GM23338 (cell line): ENCODE data around the gene TRIM31. TPM values are rescaled to one million over a fixed set of nuclear protein-coding genes. Genes with fewer than 3 reads are reported as not detected.

Source experiments
- ATAC-seq: fragments of 200-7000 bp; cut with Tn5 transposase; 3 replicates; pipeline ENCODE4 v1.9.1; 2020
- DNase-seq: peaks from one replicate; pipeline ENCODE4 v3.0.0-alpha.2; 2015; ENCODE audit warnings: low spot score
- H2AFZ ChIP-seq: fragments of 200-600 bp; sonication (generic); 2 replicates; pipeline ENCODE4 v1.8.0; 2016; ENCODE audit warnings: antibody characterized with exemption, mild to moderate bottlenecking, moderate library complexity
- H3F3A ChIP-seq: fragments of 200-600 bp; sonication (generic); replicated peaks from 2 replicates; pipeline ENCODE4 v1.8.0; 2017; ENCODE audit warnings: antibody characterized with exemption, mixed run types, low read depth
- H3K27ac ChIP-seq: fragments of 200-600 bp; sonication (generic); 2 replicates; pipeline ENCODE4 v1.6.1; 2016; ENCODE audit warnings: low read depth
- H3K27me3 ChIP-seq: fragments of 200-600 bp; sonication (generic); 2 replicates; pipeline ENCODE4 v1.8.0; 2016; ENCODE audit warnings: mild to moderate bottlenecking, mixed run types, moderate library complexity; ENCODE audit not compliant: insufficient read depth
- H3K36me3 ChIP-seq: fragments of 200-600 bp; sonication (generic); 2 replicates; pipeline ENCODE4 v1.8.0; 2016; ENCODE audit warnings: mild to moderate bottlenecking; ENCODE audit not compliant: insufficient read depth
- H3K4me1 ChIP-seq: fragments of 200-600 bp; sonication (generic); 2 replicates; pipeline ENCODE4 v1.8.0; 2016; ENCODE audit warnings: mild to moderate bottlenecking, moderate library complexity; ENCODE audit not compliant: insufficient read depth
- H3K4me2 ChIP-seq: fragments of 200-600 bp; sonication (generic); 2 replicates; pipeline ENCODE4 v1.7.1; 2017; ENCODE audit warnings: mixed run types
- H3K4me3 ChIP-seq: fragments of 200-600 bp; sonication (generic); 2 replicates; pipeline ENCODE4 v1.6.1; 2016; ENCODE audit warnings: mixed run types
- H3K79me2 ChIP-seq: fragments of 200-600 bp; sonication (generic); replicated peaks from 2 replicates; pipeline ENCODE4 v1.8.0; 2017; ENCODE audit warnings: mild to moderate bottlenecking; ENCODE audit not compliant: insufficient read depth
- H3K9me2 ChIP-seq: fragments of 200-600 bp; sonication (generic); 2 replicates; pipeline ENCODE4 v1.8.0; 2017; ENCODE audit not compliant: insufficient read depth
- H4K20me1 ChIP-seq: fragments of 200-600 bp; sonication (generic); replicated peaks from 2 replicates; pipeline ENCODE4 v1.8.0; 2017; ENCODE audit warnings: mild to moderate bottlenecking; ENCODE audit not compliant: insufficient read depth
- H3K27ac Mint-ChIP-seq: 2 replicates; pipeline ENCODE4 v1.8.0; 2020; ENCODE audit warnings: inconsistent platforms, mild to moderate bottlenecking, moderate library complexity, mixed read lengths
- H3K27me3 Mint-ChIP-seq: 3 replicates; pipeline ENCODE4 v1.8.0; 2022; ENCODE audit warnings: low read depth, mild to moderate bottlenecking, moderate library complexity, mixed read lengths, inconsistent platforms; ENCODE audit not compliant: insufficient read depth, poor library complexity
- H3K36me3 Mint-ChIP-seq: 3 replicates; pipeline ENCODE4 v1.8.0; 2021; ENCODE audit warnings: low read depth, mild to moderate bottlenecking, inconsistent platforms, moderate library complexity, mixed read lengths
- H3K4me1 Mint-ChIP-seq: 3 replicates; pipeline ENCODE4 v1.8.0; 2020; ENCODE audit warnings: mild to moderate bottlenecking, inconsistent platforms, mixed read lengths
- H3K4me3 Mint-ChIP-seq: 3 replicates; pipeline ENCODE4 v1.8.0; 2021; ENCODE audit warnings: moderate library complexity, mild to moderate bottlenecking, inconsistent platforms, mixed read lengths
- H3K9me3 Mint-ChIP-seq: 3 replicates; pipeline ENCODE4 v1.8.0; 2020; ENCODE audit warnings: moderate library complexity, mild to moderate bottlenecking, inconsistent platforms, mixed read lengths
- CREB1 ChIP-seq: fragments of 250-450 bp; sonication (Bioruptor Pico); IDR thresholded peaks from 2 replicates; pipeline ENCODE4 v1.5.0; 2020; ENCODE audit warnings: low read depth, mild to moderate bottlenecking, moderate library complexity
- polyA plus RNA-seq: library from polyadenylated mRNA; unstranded; fragments of >200 nt; fragmentation: Nextera tagmentation; extraction: Ambion mirVana; gene quantifications from 2 replicates; pipeline ENCODE4 v1.2.1, GENCODE V29; 2016
- total RNA-seq: library from RNA; depleted of rRNA; stranded (reverse); fragments of >200 nt; shearing (Covaris generic); gene quantifications from 2 replicates; pipeline ENCODE4 v1.2.3, GENCODE V29; 2014
- TF ChIP-seq, protein P1 (sequence below), 2 experiments: fragments of 200-600 bp in 1 of 2; sonication (generic) in 1 of 2; conservative IDR thresholded peaks; 2 replicates each; pipeline versions ENCODE4 v1.5.1 to v1.6.1; 2016 to 2017; ENCODE audit warnings: antibody characterized with exemption in 2 of 2, low read depth in 2 of 2, mild to moderate bottlenecking in 2 of 2, moderate library complexity in 1 of 2
- TF ChIP-seq, protein P2 (sequence below): IDR thresholded peaks from one replicate; pipeline ENCODE4 v1.6.1; 2018; ENCODE audit warnings: antibody characterized with exemption; ENCODE audit not compliant: unreplicated experiment

The TRIM31 gene
- total and polyA plus RNA-seq, 2 experiments from 2014 or later = 0.26 TPM; not detected in 1

DNA sequence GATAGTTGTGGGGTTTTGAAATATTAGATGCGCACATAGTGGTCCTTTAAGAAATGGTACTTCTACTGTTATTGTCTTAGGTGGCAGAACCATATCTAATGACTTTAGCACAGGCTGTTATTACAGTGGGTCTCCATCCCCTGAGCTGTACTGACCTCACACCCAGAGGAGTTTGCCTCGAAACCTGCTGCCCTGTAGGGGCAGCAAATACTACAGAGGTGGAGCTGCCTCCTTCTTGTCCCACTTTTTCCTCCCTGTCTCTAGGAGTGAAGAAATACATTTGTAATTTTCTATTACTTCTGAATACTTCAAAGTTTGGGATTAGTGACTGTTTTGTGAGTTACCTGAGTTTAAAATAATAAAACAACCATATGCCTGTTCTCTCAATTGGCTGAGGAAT lies 8.2 kb downstream of the TRIM31 start:
- no peak overlapping the region for H3K4me3 Mint-ChIP-seq
- no peak overlapping the region for H3K27ac ChIP-seq
- ATAC-seq (no peak), DNase-seq (peak; percentile 43)
- no peaks in the 10 kb centered on the region; the same call in 2 of the 3 replicates for H3K36me3 Mint-ChIP-seq
- TF ChIP-seq, protein P1, sequence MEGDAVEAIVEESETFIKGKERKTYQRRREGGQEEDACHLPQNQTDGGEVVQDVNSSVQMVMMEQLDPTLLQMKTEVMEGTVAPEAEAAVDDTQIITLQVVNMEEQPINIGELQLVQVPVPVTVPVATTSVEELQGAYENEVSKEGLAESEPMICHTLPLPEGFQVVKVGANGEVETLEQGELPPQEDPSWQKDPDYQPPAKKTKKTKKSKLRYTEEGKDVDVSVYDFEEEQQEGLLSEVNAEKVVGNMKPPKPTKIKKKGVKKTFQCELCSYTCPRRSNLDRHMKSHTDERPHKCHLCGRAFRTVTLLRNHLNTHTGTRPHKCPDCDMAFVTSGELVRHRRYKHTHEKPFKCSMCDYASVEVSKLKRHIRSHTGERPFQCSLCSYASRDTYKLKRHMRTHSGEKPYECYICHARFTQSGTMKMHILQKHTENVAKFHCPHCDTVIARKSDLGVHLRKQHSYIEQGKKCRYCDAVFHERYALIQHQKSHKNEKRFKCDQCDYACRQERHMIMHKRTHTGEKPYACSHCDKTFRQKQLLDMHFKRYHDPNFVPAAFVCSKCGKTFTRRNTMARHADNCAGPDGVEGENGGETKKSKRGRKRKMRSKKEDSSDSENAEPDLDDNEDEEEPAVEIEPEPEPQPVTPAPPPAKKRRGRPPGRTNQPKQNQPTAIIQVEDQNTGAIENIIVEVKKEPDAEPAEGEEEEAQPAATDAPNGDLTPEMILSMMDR (conservative IDR thresholded peaks at IDR 0.05; ENCODE audit: low read depth in 2 of 2) = peak; percentile 30 to 34; a peak in 3 of 4 replicates
- TF ChIP-seq, protein P2, sequence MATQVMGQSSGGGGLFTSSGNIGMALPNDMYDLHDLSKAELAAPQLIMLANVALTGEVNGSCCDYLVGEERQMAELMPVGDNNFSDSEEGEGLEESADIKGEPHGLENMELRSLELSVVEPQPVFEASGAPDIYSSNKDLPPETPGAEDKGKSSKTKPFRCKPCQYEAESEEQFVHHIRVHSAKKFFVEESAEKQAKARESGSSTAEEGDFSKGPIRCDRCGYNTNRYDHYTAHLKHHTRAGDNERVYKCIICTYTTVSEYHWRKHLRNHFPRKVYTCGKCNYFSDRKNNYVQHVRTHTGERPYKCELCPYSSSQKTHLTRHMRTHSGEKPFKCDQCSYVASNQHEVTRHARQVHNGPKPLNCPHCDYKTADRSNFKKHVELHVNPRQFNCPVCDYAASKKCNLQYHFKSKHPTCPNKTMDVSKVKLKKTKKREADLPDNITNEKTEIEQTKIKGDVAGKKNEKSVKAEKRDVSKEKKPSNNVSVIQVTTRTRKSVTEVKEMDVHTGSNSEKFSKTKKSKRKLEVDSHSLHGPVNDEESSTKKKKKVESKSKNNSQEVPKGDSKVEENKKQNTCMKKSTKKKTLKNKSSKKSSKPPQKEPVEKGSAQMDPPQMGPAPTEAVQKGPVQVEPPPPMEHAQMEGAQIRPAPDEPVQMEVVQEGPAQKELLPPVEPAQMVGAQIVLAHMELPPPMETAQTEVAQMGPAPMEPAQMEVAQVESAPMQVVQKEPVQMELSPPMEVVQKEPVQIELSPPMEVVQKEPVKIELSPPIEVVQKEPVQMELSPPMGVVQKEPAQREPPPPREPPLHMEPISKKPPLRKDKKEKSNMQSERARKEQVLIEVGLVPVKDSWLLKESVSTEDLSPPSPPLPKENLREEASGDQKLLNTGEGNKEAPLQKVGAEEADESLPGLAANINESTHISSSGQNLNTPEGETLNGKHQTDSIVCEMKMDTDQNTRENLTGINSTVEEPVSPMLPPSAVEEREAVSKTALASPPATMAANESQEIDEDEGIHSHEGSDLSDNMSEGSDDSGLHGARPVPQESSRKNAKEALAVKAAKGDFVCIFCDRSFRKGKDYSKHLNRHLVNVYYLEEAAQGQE = no peak
- H3K4me3 ChIP-seq = no peak overlapping the region
- no peaks in the 10 kb centered on the region for H4K20me1 ChIP-seq
- H3K79me2 ChIP-seq = no peaks in the 10 kb centered on the region
- peaks cover 26% of the 10 kb centered on the region for H3K4me1 ChIP-seq
- H3K27me3 Mint-ChIP-seq = peaks cover 53% of the 10 kb centered on the region
- no peaks in the 10 kb centered on the region for H3K36me3 ChIP-seq
- H3K9me2 ChIP-seq = no peaks in the 10 kb centered on the region
- H3K4me2 ChIP-seq = no peak overlapping the region
- no peak overlapping the region for H3K27ac Mint-ChIP-seq
- H3F3A ChIP-seq = peaks cover 5% of the 10 kb centered on the region; the same call in 1 of the 2 replicates
- no peak overlapping the region; the same call in 1 of the 2 replicates for H2AFZ ChIP-seq
- peaks cover 70% of the 10 kb centered on the region for H3K27me3 ChIP-seq
- H3K4me1 Mint-ChIP-seq = peaks cover 33% of the 10 kb centered on the region
- no peaks in the 10 kb centered on the region; the same call in 2 of the 3 replicates for H3K9me3 Mint-ChIP-seq

DNA sequence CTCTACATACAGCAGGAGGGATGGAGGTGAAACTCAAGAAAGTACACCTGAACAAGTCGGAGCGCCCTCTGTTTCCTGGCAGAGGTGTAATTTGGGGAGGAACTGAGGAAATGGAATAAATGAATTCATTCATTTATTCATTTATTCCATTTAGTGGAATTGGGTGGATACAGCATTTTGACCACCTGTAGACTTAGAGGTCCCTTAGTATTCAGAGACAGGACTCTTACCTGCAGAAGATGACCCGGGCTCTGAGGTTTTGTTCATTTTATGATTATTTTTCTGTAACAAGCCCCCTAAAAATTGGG lies 9.1 kb downstream of the TRIM31 start:
- peak overlapping the region; percentile 95 for H3K4me2 ChIP-seq
- TF ChIP-seq, protein P1 (conservative IDR thresholded peaks at IDR 0.05; ENCODE audit: low read depth in 2 of 2) = peak in 1 of 2 experiments; percentile 37; a peak in 1 of 4 replicates
- TF ChIP-seq CREB1 (CRISPR knock-in tag) = no peak
- H3K36me3 Mint-ChIP-seq = no peaks in the 10 kb centered on the region; the same call in 2 of the 3 replicates
- peaks cover 34% of the 10 kb centered on the region for H3K4me1 Mint-ChIP-seq
- no peaks in the 10 kb centered on the region for H3K9me2 ChIP-seq
- H2AFZ ChIP-seq = peak overlapping the region; percentile 99
- H3K4me3 ChIP-seq = peak overlapping the region; percentile 78
- no peak overlapping the region for H3K27ac Mint-ChIP-seq
- H3K27me3 Mint-ChIP-seq = peaks cover 61% of the 10 kb centered on the region
- H3K27ac ChIP-seq = no peak overlapping the region
- no peaks in the 10 kb centered on the region for H3K36me3 ChIP-seq
- peaks cover 28% of the 10 kb centered on the region for H3K4me1 ChIP-seq
- H3F3A ChIP-seq = peaks cover 5% of the 10 kb centered on the region; the same call in 1 of the 2 replicates
- no peaks in the 10 kb centered on the region for H3K79me2 ChIP-seq
- H4K20me1 ChIP-seq = no peaks in the 10 kb centered on the region
- H3K4me3 Mint-ChIP-seq = peak overlapping the region; percentile 81
- no peak for ATAC-seq
- no peak for DNase-seq
- no peaks in the 10 kb centered on the region; the same call in 2 of the 3 replicates for H3K9me3 Mint-ChIP-seq
- H3K27me3 ChIP-seq = peaks cover 72% of the 10 kb centered on the region
